GM20000 (cell line): ENCODE data around the gene EBF4.
A peak's percentile ranks its signal among the peaks of the same experiment; 100 is the strongest.

Experiments
- DNase-seq: peaks from one replicate; pipeline ENCODE4 v3.0.0; 2012; ENCODE audit warnings: low spot score
- CTCF ChIP-seq: IDR thresholded peaks from 2 replicates; pipeline ENCODE4 v1.5.1; 2012; ENCODE audit warnings: mild to moderate bottlenecking, control low read depth; ENCODE audit errors: extremely low read depth, missing control alignments

EBF4 gene

DNA sequence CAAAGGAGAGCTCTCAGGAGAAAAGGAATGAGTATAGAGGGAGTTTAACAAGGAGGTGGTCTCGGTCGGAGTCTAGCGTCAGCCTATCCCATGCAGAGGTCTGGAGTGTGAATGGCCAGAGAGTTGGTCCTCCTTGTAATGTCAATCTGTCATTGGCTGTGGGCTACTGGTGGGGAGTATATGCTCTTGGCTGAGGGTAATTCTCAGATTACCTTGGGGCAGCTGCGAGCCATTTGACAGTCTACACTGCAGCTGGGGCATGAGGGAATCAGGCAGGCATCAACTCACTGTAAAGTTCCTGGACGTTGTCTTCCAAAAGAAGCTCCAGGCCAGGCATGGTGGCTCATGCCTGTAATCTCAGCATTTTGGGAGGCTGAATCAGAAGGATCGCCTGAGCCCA lies 48.1 kb downstream of the EBF4 start:
- TF ChIP-seq CTCF, result no peak
- DNase-seq, result no peak

DNA sequence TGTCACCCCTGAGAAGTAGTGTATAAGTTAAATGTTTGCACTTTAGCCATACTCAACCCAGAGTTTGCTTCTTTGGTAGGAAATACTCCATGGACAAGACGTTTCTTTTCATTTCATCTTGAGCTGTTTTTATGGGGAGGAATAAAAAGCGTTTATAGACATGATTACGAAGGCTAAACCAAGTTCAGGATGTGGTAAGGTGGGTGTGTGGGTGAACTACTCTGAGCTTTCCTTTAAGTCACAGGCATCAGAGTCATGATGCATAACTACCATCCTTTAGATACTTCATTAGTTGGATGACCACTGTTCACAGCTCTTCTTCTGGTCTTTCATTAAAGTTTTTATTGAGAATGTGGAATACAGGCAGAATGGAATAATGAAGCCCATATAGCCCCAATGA lies 48.9 kb downstream of the EBF4 start:
- TF ChIP-seq CTCF, result no peak
- DNase-seq, result no peak

GRCh38 chr20:2741881-2742280 lies 49.3 kb downstream of the EBF4 start:
- DNase-seq, result no peak
- no peak for TF ChIP-seq CTCF

DNA sequence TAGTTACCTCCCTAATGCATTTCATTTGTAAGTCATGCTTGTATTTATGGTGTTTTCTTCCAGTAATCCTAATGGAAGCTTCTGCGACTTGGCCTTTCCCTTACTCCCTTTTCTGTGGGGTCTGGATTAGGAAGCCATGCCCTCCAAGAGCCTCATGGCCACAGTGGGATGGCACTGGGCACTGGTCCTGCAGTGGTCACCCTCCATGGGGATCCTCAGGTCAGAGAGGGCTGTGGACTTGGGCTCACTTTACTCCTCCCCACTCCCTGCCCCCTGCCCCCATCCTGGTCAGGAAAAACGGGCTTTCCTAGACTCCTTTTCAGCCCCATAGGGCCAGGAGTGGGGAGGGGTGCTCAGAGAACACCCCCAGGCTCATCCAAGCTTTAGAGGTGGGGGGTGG lies 49.9 kb downstream of the EBF4 start:
- no peak for TF ChIP-seq CTCF
- DNase-seq, result no peak

GRCh38 chr20:2742934-2743559 lies 50.5 kb downstream of the EBF4 start:
- TF ChIP-seq CTCF, result peak; percentile 92
- peak; percentile 85 for DNase-seq

- TF ChIP-seq CTCF, result no peak
- DNase-seq, result no peak
Observed at GRCh38 chr20:2745060-2745910, 52.7 kb downstream of the EBF4 start.

- DNase-seq, result no peak
- no peak for TF ChIP-seq CTCF
Observed at GRCh38 chr20:2745936-2746635, 53.5 kb downstream of the EBF4 start.
